Naive B cell (primary cell): ENCODE results near the gene COBL. TPM values are rescaled to one million over a fixed set of nuclear protein-coding genes. Genes with fewer than 3 reads are reported as not detected.

Experiments used
- ATAC-seq, 2 donors: fragments of 150-1000 bp; cut with Tn5 transposase; 2 replicates each; pipeline ENCODE4 v1.10.0; 2021; ENCODE audit warnings: low read depth in 2 of 2, mild to moderate bottlenecking in 2 of 2, moderate library complexity in 2 of 2
- DNase-seq: peaks from one replicate; pipeline ENCODE4 v3.0.0; 2022
- H3K27ac Mint-ChIP-seq, 6 donors: one replicate each; pipeline ENCODE4 v1.8.0; 2020 to 2022; ENCODE audit warnings: mild to moderate bottlenecking in 6 of 6, mixed read lengths in 6 of 6, moderate library complexity in 5 of 6, inconsistent platforms in 2 of 6
- H3K27me3 Mint-ChIP-seq, 3 donors: one replicate each; pipeline ENCODE4 v1.8.0; 2021 to 2022; ENCODE audit warnings: mixed read lengths in 3 of 3, mild to moderate bottlenecking in 1 of 3
- H3K36me3 Mint-ChIP-seq, 2 donors: one replicate each; pipeline ENCODE4 v1.8.0; 2020 to 2022; ENCODE audit warnings: mixed read lengths in 2 of 2, inconsistent platforms in 1 of 2, mild to moderate bottlenecking in 1 of 2
- H3K4me1 Mint-ChIP-seq, 3 donors: one replicate each; pipeline ENCODE4 v1.8.0; 2020 to 2022; ENCODE audit warnings: mixed read lengths in 3 of 3, inconsistent platforms in 1 of 3, mild to moderate bottlenecking in 1 of 3, moderate library complexity in 1 of 3
- H3K4me3 Mint-ChIP-seq, 8 donors: one replicate each; pipeline ENCODE4 v1.8.0; 2020 to 2022; ENCODE audit warnings: mild to moderate bottlenecking in 8 of 8, mixed read lengths in 8 of 8, moderate library complexity in 8 of 8, inconsistent platforms in 2 of 8
- H3K9me3 Mint-ChIP-seq, 7 donors: one replicate each; pipeline ENCODE4 v1.8.0; 2020 to 2022; ENCODE audit warnings: mixed read lengths in 7 of 7, mild to moderate bottlenecking in 5 of 7, inconsistent platforms in 2 of 7, moderate library complexity in 1 of 7
- polyA plus RNA-seq, 6 donors: library from polyadenylated mRNA; unstranded; fragments of 300-500 nt; fragmentation: Illumina TruSeq; gene quantifications; one replicate each; pipeline ENCODE4 v1.2.3, GENCODE V29; 2021; ENCODE audit warnings: low read depth in 6 of 6

COBL gene
- polyA plus RNA-seq, 6 donors from 2014 or later, result not detected

DNA sequence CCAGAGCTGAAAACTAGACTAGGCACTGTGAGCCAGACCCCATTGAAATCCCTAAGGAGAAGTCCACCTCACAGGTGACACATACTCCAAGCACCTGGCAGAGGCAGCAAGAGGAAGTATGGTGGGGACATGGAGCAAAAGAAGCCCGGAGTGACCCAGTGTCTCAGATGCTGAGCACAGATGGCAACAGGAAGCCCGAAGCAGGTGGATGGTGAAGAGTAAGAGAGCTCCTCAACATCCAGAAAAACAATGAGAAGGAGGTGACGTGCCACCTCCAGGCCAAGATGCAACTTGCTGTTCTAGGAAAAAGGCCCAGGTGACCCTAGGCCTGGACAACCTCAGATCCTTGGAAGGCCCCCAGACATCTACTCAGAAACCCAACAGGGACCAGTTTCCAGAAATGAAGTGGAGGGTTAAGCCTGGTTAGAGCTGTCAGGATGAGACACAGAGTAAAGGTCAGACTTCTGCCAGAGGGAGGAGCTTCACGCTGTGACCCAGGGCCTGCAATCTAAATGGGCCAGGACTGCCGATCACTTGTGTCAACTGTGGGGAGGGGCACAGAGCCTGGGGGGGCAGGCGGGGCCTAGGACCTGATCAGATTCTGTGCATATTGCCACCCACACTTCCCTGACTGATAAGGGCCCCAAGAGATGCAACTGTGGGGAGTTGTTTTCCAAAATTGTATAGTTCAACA, 2.4 kb upstream of the COBL start:
- H3K27me3 Mint-ChIP-seq, result peaks cover 18 to 55% (median 37%) of the 10 kb centered on the region in 3 donors
- H3K9me3 Mint-ChIP-seq, result peaks cover 0 to 1% (median 0%) of the 10 kb centered on the region in 7 donors
- no peak overlapping the region for H3K27ac Mint-ChIP-seq
- ATAC-seq (no peak), DNase-seq (no peak)
- no peak overlapping the region for H3K4me3 Mint-ChIP-seq
- H3K36me3 Mint-ChIP-seq, result no peaks in the 10 kb centered on the region
- peaks cover 0 to 12% (median 0%) of the 10 kb centered on the region in 3 donors for H3K4me1 Mint-ChIP-seq

DNA sequence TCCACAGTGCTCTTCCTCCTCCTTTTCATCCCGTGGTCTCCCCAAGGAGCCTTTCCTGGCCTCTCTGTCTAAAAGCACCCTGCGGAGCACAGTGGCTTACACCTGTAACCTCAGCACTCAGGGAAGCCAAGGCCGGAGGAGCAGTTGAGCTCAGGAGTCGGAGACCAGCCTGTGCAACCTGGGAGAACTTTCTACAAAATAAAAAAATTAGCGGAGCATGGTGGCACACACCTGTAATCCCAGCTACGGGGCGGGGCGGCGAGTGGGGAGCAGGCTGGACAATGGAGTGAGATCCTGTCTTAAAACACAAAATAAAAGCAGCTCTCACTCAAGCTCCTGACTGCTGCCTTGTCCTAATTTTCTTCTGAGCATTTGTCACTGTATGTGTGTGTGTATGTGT, 1.4 kb upstream of the COBL start:
- Mint-ChIP-seq H3K27me3 (peaks cover 24 to 61% (median 42%) of the 10 kb centered on the region in 3 donors), H3K4me1 (peaks cover 0 to 12% (median 0%) of the 10 kb centered on the region in 3 donors), H3K9me3 (peaks cover 0 to 1% (median 0%) of the 10 kb centered on the region in 7 donors), H3K36me3 (no peaks in the 10 kb centered on the region), H3K4me3 (peak overlapping the region in 7 of 8 donors; percentile 12 to 79 (median 48)), H3K27ac (no peak overlapping the region)
- no peak for ATAC-seq
- no peak for DNase-seq

DNA sequence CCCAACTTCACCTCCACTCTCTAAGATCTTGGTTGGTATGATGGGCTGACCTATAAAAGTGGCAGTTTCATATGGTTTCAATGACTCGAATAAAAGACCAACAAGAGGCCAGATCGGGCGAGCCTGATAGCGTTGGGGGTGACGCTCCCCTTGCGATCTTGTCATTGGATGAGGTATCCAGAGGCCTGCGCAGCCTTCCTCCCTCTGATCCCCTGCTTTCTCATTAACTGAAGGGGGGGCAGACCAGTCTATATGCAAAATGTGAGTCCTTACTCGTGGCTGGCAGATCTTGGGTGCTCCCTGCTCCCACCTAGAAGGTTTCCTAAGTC, 937 bp upstream of the COBL start:
- peaks cover 24 to 63% (median 42%) of the 10 kb centered on the region in 3 donors for H3K27me3 Mint-ChIP-seq
- no peak overlapping the region for H3K27ac Mint-ChIP-seq
- peak overlapping the region in 7 of 8 donors; percentile 48 to 86 (median 71) for H3K4me3 Mint-ChIP-seq
- H3K36me3 Mint-ChIP-seq, result no peaks in the 10 kb centered on the region
- peaks cover 0 to 12% (median 0%) of the 10 kb centered on the region in 3 donors for H3K4me1 Mint-ChIP-seq
- peaks cover 0 to 1% (median 0%) of the 10 kb centered on the region in 7 donors for H3K9me3 Mint-ChIP-seq
- ATAC-seq, result no peak
- no peak for DNase-seq

DNA sequence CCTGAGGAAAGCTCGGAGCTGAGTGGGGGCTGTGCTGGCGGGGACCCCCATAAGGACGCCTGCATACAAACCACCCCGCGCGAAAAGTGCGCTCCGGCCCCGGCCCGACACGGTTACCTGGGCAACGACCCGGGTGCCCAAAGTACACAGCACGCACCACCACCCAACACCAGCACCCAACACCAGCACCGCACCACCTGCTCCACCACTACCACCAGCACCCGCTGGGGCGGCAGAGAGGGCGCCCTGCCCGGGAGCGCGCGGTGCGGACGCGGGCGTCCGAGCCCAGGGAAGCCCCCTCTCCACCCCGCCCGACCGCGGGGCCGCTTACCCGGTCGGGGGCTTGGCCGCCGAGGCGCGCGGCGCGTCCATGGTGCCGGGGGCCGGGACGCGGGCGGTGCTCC, 345 bp downstream of the COBL start:
- no peak overlapping the region for H3K27ac Mint-ChIP-seq
- H3K27me3 Mint-ChIP-seq, result peaks cover 28 to 70% (median 42%) of the 10 kb centered on the region in 3 donors
- DNase-seq, result no peak
- peaks cover 0 to 1% (median 0%) of the 10 kb centered on the region in 7 donors for H3K9me3 Mint-ChIP-seq
- H3K36me3 Mint-ChIP-seq, result no peaks in the 10 kb centered on the region
- H3K4me3 Mint-ChIP-seq, result peak overlapping the region in 4 of 8 donors; percentile 47 to 84 (median 62)
- ATAC-seq, result no peak
- H3K4me1 Mint-ChIP-seq, result peaks cover 0 to 12% (median 0%) of the 10 kb centered on the region in 3 donors

DNA sequence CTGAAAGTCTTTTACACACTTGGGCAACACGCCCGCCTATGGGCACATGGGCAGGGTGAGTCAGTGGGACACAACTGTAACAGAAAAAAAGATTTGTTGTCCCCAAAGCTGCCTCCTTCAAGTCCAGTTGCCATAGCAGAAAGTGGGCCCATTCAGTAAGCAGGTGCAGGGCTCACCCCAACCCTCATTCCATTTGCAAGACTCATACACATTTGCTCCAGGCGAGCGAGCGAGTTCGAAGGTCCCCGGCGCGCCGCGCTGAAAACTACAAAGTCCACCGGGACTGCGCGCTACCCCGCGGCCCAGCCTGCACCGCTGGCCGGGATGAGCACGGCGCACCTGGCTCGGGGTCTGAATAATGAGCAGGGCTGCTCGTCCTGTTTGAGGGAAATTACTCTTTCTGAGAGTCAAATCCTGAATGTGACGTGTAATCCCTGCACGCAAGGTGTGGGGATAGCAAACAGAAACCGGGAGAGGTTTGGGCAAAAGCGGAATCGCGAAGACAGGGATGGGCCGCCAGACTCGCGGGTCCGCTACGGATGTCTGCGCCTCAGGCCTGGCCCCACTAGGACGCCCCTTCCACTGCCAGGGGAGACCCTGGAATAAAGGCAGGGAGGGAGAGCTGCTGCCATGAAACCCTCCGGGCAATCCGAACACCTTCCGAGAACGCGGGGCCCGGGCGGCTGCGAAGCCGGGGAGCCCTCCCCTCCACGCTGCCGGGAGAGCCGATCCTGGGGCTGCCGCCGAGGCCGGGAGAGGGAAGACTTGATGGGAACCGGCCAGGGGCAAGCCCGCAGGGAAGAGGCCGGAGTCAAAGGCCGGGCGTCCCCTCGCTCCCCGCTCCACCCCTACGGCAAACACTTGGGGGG, 982 bp downstream of the COBL start:
- Mint-ChIP-seq H3K27me3 (peaks cover 28 to 66% (median 42%) of the 10 kb centered on the region in 3 donors), H3K9me3 (peaks cover 0 to 1% (median 0%) of the 10 kb centered on the region in 7 donors)

DNA sequence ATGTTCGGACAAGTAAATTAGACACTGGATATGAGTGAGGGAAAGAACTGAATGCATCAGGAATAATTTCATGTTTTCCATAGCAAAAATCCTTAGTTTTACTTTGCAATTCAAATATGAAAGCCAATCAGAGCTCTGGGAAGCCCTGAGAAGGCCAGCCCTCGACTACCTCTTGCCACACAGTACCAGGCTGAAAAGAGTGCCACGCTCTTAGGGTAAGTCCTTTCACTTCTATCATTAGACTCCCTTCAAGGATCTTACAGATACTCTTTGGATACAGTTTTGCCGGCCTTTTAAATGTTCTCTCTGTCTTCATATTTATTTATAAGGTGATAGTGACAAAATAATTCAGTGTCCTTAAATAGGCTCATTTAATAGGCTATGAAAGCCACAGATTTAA, 1.9 kb downstream of the COBL start:
- Mint-ChIP-seq H3K27ac (peak overlapping the region in 2 of 6 donors; percentile 13 to 21), H3K4me1 (peaks cover 0 to 12% (median 0%) of the 10 kb centered on the region in 3 donors), H3K27me3 (peaks cover 28 to 64% (median 42%) of the 10 kb centered on the region in 3 donors), H3K9me3 (peaks cover 0 to 1% (median 0%) of the 10 kb centered on the region in 7 donors), H3K4me3 (peak overlapping the region in 2 of 8 donors; percentile 57 to 66), H3K36me3 (no peaks in the 10 kb centered on the region)
- no peak for DNase-seq
- no peak for ATAC-seq

More for the DNA sequence above, 982 bp downstream of the COBL start:
- Mint-ChIP-seq H3K4me1 (peaks cover 0 to 12% (median 0%) of the 10 kb centered on the region in 3 donors), H3K4me3 (peak overlapping the region; percentile 47 to 72 (median 60)), H3K27ac (no peak overlapping the region), H3K36me3 (no peaks in the 10 kb centered on the region)
- DNase-seq (no peak), ATAC-seq (no peak)

DNA sequence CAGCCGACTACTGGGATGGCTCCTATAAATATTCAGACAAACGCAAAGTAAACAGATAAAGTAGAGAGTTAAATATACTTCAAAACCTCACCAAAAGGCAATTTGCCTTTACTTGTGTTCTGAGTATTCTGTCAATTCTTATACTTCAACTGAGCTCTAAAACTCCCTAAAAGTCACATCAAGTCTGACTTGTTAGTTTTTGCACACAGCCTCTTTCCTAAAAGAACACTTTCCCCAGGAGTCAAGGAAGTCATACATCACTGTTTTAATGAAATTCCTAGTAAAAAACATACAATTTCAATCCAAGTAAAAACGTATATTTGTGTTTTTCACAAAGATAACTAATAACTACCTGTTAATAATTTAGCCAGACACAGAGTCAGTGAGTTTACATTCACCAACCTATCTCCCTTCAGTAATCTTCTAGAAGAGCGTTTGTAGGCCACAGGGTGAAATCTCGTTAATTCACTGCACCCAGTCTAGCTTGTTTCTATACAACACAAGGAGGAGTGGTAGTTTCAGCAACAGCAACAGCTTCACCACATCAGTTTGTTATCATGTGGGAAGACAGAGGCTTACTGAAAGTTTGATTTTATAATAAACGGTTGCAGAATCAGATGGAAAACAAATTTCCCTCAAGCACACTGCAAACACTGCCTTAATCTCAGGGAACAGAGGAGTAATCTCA, 2.7 kb downstream of the COBL start:
- ATAC-seq, result no peak
- no peak for DNase-seq
- Mint-ChIP-seq H3K4me1 (peaks cover 0 to 12% (median 0%) of the 10 kb centered on the region in 3 donors), H3K36me3 (no peaks in the 10 kb centered on the region), H3K9me3 (no peaks in the 10 kb centered on the region), H3K4me3 (no peak overlapping the region), H3K27ac (no peak overlapping the region), H3K27me3 (peaks cover 28 to 57% (median 41%) of the 10 kb centered on the region in 3 donors)

DNA sequence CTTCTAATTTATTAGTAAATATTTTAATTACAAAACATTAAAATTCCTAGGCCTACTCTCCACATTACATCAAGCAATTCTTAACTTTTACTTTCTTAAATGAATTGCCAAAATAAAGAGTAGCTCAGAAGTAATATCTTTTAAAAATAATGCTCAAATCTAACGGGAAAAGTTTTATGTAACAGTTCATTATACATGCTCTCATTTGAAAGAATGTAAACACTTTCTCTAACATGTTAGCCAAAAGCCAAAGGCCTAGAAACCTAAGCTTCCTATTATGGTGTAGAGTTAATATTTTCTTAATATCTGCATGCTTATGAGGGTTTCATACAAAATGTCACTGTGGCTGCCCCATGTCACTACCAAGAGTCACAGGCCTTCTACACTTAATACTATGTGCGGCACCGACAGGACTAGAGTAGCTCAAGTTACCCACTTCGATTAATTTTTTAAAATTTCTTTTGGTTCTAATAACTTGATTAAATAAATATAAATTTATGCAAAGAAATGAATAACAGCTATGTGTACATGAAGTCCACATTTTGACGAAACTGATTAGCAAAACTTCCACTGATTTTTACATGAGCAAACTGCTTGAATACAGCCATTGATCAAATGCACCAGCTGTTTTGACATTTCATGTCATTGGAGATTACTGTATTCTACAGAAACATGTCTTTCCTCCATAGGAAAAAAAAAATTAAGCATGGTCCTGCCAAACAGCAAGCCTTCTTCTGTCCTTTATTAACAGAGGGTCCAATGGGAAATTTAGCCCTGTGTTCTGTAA, 3.5 kb downstream of the COBL start:
- Mint-ChIP-seq H3K4me1 (peaks cover 0 to 12% (median 0%) of the 10 kb centered on the region in 3 donors), H3K27me3 (peaks cover 28 to 57% (median 33%) of the 10 kb centered on the region in 3 donors), H3K4me3 (no peak overlapping the region), H3K9me3 (no peaks in the 10 kb centered on the region), H3K27ac (no peak overlapping the region), H3K36me3 (no peaks in the 10 kb centered on the region)
- ATAC-seq (no peak), DNase-seq (no peak)

DNA sequence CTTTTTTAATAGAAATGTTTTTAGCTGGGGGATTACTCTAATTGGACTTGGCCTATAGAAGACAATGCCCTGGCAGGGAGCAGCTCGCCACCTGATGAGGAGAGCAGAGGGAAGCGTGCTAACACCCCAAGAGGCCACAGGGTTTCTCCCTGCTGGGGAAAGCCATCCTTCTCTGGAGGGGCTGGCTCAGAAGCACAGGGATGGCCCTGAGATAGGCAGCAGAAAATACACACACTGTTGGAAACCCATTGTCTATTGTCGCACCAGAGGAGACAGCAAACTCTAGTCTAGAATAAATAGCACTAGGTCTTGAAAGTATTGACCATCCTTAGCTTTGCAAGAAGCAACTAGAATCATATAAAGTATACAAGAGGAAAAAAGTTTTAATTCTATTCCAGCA, 5.4 kb downstream of the COBL start:
- ATAC-seq, result no peak
- Mint-ChIP-seq H3K27ac (no peak overlapping the region), H3K36me3 (no peaks in the 10 kb centered on the region), H3K9me3 (no peaks in the 10 kb centered on the region), H3K4me1 (peaks cover 0 to 3% (median 0%) of the 10 kb centered on the region in 3 donors), H3K27me3 (peaks cover 19 to 45% (median 23%) of the 10 kb centered on the region in 3 donors), H3K4me3 (no peak overlapping the region)
- DNase-seq, result no peak

DNA sequence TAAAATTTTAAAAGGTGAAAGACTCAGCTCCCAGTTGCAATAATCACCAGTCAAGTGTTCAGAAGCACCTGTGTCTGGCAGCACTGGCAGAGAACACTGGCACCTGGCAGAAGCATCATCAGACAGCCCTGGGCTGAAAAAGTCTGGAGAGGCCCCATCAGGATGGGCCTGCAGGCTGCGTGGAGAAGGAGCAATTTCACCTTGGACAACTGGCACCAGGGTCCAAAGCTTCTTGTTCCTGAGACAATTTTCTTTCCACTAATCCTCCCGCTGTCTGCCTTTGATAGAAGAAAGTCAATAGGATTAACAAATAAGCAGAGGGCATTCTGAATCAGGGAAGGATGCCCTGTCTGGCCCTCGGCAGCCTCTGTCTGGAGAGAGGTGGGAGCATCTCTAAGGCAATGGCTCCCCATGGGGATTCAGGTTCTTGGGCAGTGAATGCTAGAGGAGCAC, 6.5 kb downstream of the COBL start:
- no peaks in the 10 kb centered on the region for H3K4me1 Mint-ChIP-seq

DNA sequence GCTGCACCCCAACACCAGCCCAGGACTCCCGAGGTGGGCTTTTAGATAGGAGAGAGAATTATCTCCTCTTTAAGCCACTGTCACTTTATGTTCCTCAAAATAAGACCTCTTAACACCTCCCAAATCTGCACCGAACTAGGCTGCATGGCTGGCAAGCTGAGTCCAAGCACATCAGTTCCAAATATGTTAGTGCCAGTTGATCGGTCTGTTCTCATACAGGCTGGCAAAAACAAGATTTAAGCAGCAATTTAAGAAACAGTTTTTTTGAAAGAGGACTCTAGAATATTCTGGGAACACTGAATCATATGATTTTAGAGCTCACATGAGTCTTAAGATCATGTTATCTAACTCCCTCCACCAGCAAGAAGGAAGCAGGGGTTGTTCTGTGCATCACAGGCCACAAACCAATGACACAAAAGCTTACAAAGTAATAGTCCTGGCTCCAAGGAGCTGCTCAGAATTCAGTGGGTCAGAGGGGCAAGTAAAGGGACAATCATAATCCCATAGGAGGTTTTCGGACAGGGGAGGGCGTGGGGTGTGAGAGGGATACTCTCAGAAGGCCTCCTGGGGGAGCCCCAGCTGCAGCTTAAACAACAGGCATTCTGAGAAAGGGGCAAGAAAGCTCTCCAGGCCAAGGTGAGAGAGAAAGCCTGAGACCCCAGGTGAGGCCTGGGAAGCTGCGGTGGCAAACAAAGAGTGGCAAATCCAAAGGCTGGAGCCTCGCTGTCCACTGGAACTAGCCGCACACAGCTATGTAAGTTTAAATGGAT, 7.1 kb downstream of the COBL start:
- Mint-ChIP-seq H3K27me3 (peaks cover 10 to 30% (median 13%) of the 10 kb centered on the region in 3 donors), H3K4me1 (no peaks in the 10 kb centered on the region), H3K4me3 (no peak overlapping the region), H3K27ac (no peak overlapping the region), H3K36me3 (no peaks in the 10 kb centered on the region), H3K9me3 (no peaks in the 10 kb centered on the region)
- DNase-seq (no peak), ATAC-seq (no peak)

More for the DNA sequence above, 6.5 kb downstream of the COBL start:
- Mint-ChIP-seq H3K27ac (no peak overlapping the region), H3K27me3 (peaks cover 16 to 36% (median 19%) of the 10 kb centered on the region in 3 donors), H3K4me3 (no peak overlapping the region), H3K36me3 (no peaks in the 10 kb centered on the region), H3K9me3 (no peaks in the 10 kb centered on the region)
- no peak for DNase-seq
- no peak for ATAC-seq

DNA sequence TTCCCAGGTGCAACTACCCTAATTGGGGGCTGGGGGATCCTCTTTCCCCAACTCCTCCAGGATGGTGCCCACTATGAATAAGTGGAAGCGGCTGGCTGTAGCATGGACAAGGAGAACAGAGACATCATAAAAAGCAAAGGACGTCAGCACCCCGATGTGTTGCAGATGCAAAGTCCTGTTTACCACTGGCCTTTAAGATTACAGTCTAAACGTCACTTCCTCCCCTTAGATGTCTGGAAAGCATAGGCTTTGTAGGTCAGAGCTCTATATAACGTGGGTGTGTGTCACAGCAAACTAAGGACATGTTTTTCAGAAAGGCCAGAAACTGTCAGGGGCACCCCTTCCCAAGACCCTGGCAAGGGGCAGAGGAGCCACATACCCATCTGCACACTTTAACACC, 7.9 kb downstream of the COBL start:
- H3K4me3 Mint-ChIP-seq, result no peak overlapping the region
- ATAC-seq, result no peak

More for the DNA sequence above, 7.9 kb downstream of the COBL start:
- H3K36me3 Mint-ChIP-seq, result no peaks in the 10 kb centered on the region
- no peak for DNase-seq
- H3K27me3 Mint-ChIP-seq, result peaks cover 1 to 24% (median 6%) of the 10 kb centered on the region in 3 donors
- no peaks in the 10 kb centered on the region for H3K9me3 Mint-ChIP-seq
- H3K4me1 Mint-ChIP-seq, result no peaks in the 10 kb centered on the region
- H3K27ac Mint-ChIP-seq, result no peak overlapping the region
